Measurements from ENCODE around the gene TMEM37.
"Not testable (repeated sequence)": the region's sequence is repeated elsewhere in the genome, so short reads cannot be mapped to it uniquely, and the experiment has no call there.

TMEM37 gene

GRCh38 chr2:119393971-119394748 lies 37.5 kb upstream of the TMEM37 start:
- no peak for TF ChIP-seq CTCF (IDR thresholded peaks at IDR 0.05; ENCODE audit: low read depth, low read length)
- no peak for DNase-seq (ENCODE audit: low read depth, low spot score)
- in situ Hi-C loops (cut with HindIII; ENCODE audit: low sequenced_read_pairs): no loop called here
- no peak overlapping the region for H3K4me3 ChIP-seq (ENCODE audit: low read depth, low read length)

GRCh38 chr2:119397196-119397595 lies 34.5 kb upstream of the TMEM37 start:
- DNase-seq (ENCODE audit: low read depth, low spot score): no peak
- TF ChIP-seq CTCF (IDR thresholded peaks at IDR 0.05; ENCODE audit: low read depth, low read length): no peak
- H3K4me3 ChIP-seq (ENCODE audit: low read depth, low read length): no peak overlapping the region
- in situ Hi-C loops (cut with HindIII; ENCODE audit: low sequenced_read_pairs): no loop called here

GRCh38 chr2:119402106-119402505 lies 29.5 kb upstream of the TMEM37 start:
- TF ChIP-seq CTCF (IDR thresholded peaks at IDR 0.05; ENCODE audit: low read depth, low read length): no peak
- in situ Hi-C loops (cut with HindIII; ENCODE audit: low sequenced_read_pairs): no loop called here
- H3K4me3 ChIP-seq (ENCODE audit: low read depth, low read length): no peak overlapping the region
- DNase-seq (ENCODE audit: low read depth, low spot score): no peak

- no peak for TF ChIP-seq CTCF (IDR thresholded peaks at IDR 0.05; ENCODE audit: low read depth, low read length)
- in situ Hi-C loops (cut with HindIII; ENCODE audit: low sequenced_read_pairs): no loop called here
- no peak overlapping the region for H3K4me3 ChIP-seq (ENCODE audit: low read depth, low read length)
- DNase-seq (ENCODE audit: low read depth, low spot score): no peak
These were observed 28.8 kb upstream of the TMEM37 start for GRCh38 chr2:119402645-119403560.

GRCh38 chr2:119403618-119404017 lies 28.0 kb upstream of the TMEM37 start:
- H3K4me3 ChIP-seq (ENCODE audit: low read depth, low read length); DNase-seq (ENCODE audit: low read depth, low spot score); in situ Hi-C loops (cut with HindIII; ENCODE audit: low sequenced_read_pairs): not testable (repeated sequence)

- no peak for TF ChIP-seq CTCF (IDR thresholded peaks at IDR 0.05; ENCODE audit: low read depth, low read length)
- DNase-seq (ENCODE audit: low read depth, low spot score): no peak
- in situ Hi-C loops (cut with HindIII; ENCODE audit: low sequenced_read_pairs): no loop called here
- no peak overlapping the region for H3K4me3 ChIP-seq (ENCODE audit: low read depth, low read length)
These were observed 26.5 kb upstream of the TMEM37 start for GRCh38 chr2:119405151-119405550.
